DMS114 treated with DMSO at 0.1 percent for 48 hours (cell line): ENCODE measurements around the gene OSBPL3.

Source experiments
- DNase-seq: peaks from one replicate; lab custom pipeline; 2025; ENCODE audit not compliant: unreplicated experiment; lab: John Stamatoyannopoulos, UW

OSBPL3 gene

GRCh38 chr7:24868741-24869140 lies 111.2 kb downstream of the OSBPL3 start:
- DNase-seq = no peak

- no peak for DNase-seq
These were observed 113.9 kb downstream of the OSBPL3 start for GRCh38 chr7:24866004-24866615.

GRCh38 chr7:24864214-24864817 lies 115.7 kb downstream of the OSBPL3 start:
- no peak for DNase-seq

GRCh38 chr7:24863626-24864025 lies 116.4 kb downstream of the OSBPL3 start:
- no peak for DNase-seq

- no peak for DNase-seq
These were observed 117.5 kb downstream of the OSBPL3 start for GRCh38 chr7:24862461-24862860.

GRCh38 chr7:24861336-24861735 lies 118.6 kb downstream of the OSBPL3 start:
- no peak for DNase-seq

- DNase-seq = no peak
These were observed 119.4 kb downstream of the OSBPL3 start for GRCh38 chr7:24860611-24861010.

- no peak for DNase-seq
These were observed 121.6 kb downstream of the OSBPL3 start for GRCh38 chr7:24858108-24858977.

- no peak for DNase-seq
These were observed 122.4 kb downstream of the OSBPL3 start for GRCh38 chr7:24857623-24858022.

GRCh38 chr7:24854866-24855265 lies 125.1 kb downstream of the OSBPL3 start:
- DNase-seq = no peak

GRCh38 chr7:24851786-24852185 lies 128.2 kb downstream of the OSBPL3 start:
- no peak for DNase-seq

GRCh38 chr7:24848878-24849277 lies 131.1 kb downstream of the OSBPL3 start:
- DNase-seq = no peak

GRCh38 chr7:24847754-24848153 lies 132.2 kb downstream of the OSBPL3 start:
- DNase-seq = no peak

GRCh38 chr7:24843821-24844434 lies 136.1 kb downstream of the OSBPL3 start:
- DNase-seq = no peak

- DNase-seq = no peak
These were observed 137.3 kb downstream of the OSBPL3 start for GRCh38 chr7:24842449-24843241.

- no peak for DNase-seq
These were observed 137.9 kb downstream of the OSBPL3 start for GRCh38 chr7:24842029-24842428.

- no peak for DNase-seq
These were observed 139.4 kb downstream of the OSBPL3 start for GRCh38 chr7:24840563-24840962.

GRCh38 chr7:24836084-24836483 lies 143.9 kb downstream of the OSBPL3 start:
- DNase-seq = no peak

- no peak for DNase-seq
These were observed 144.3 kb downstream of the OSBPL3 start for GRCh38 chr7:24835643-24836042.

GRCh38 chr7:24834128-24834798 lies 145.7 kb downstream of the OSBPL3 start:
- no peak for DNase-seq
